Smooth muscle cell (in vitro differentiated cells): Measurements from ENCODE around the gene ADRA2B. TPM values are rescaled to one million over a fixed set of nuclear protein-coding genes. Genes with fewer than 3 reads are reported as not detected.
A peak's percentile ranks its signal among the peaks of the same experiment; 100 is the strongest.
"Not testable (repeated sequence)": the region's sequence is repeated elsewhere in the genome, so short reads cannot be mapped to it uniquely, and the experiment has no call there.

ENCODE experiments used
- DNase-seq: peaks from one replicate; lab custom pipeline; 2025; ENCODE audit not compliant: unreplicated experiment; lab: John Stamatoyannopoulos, UW
- H2AFZ ChIP-seq: fragments of 200-600 bp; sonication (generic); 2 replicates; pipeline ENCODE4 v1.6.0; 2016; ENCODE audit warnings: antibody characterized with exemption, low read depth, mild to moderate bottlenecking
- H3F3A ChIP-seq: fragments of 200-600 bp; sonication (generic); 2 replicates; pipeline ENCODE4 v1.6.0; 2017; ENCODE audit warnings: antibody characterized with exemption, low read depth
- H3K27ac ChIP-seq: fragments of 200-600 bp; sonication (generic); 2 replicates; pipeline ENCODE4 v1.5.1; 2016; ENCODE audit warnings: low read depth, mild to moderate bottlenecking
- H3K27me3 ChIP-seq: fragments of 200-600 bp; sonication (generic); 2 replicates; pipeline ENCODE4 v1.6.1; 2016; ENCODE audit warnings: low read depth, mild to moderate bottlenecking
- H3K36me3 ChIP-seq: fragments of 200-600 bp; sonication (generic); 2 replicates; pipeline ENCODE4 v1.5.1; 2016; ENCODE audit warnings: low read depth
- H3K4me1 ChIP-seq: fragments of 200-600 bp; sonication (generic); 2 replicates; pipeline ENCODE4 v1.5.1; 2016; ENCODE audit warnings: low read depth
- H3K4me2 ChIP-seq: fragments of 200-600 bp; sonication (generic); 2 replicates; pipeline ENCODE4 v1.6.0; 2016; ENCODE audit warnings: mild to moderate bottlenecking
- H3K4me3 ChIP-seq: fragments of 200-600 bp; sonication (generic); 2 replicates; pipeline ENCODE4 v1.5.1; 2016; ENCODE audit warnings: mild to moderate bottlenecking
- H3K79me2 ChIP-seq: fragments of 200-600 bp; sonication (generic); 2 replicates; pipeline ENCODE4 v1.6.0; 2016; ENCODE audit warnings: low read depth, mild to moderate bottlenecking
- H3K9ac ChIP-seq: fragments of 200-600 bp; sonication (generic); 2 replicates; pipeline ENCODE4 v1.6.0; 2016; ENCODE audit warnings: low read depth
- H3K9me3 ChIP-seq: fragments of 200-600 bp; sonication (generic); replicated peaks from 2 replicates; pipeline ENCODE4 v1.5.1; 2016; ENCODE audit warnings: low read depth
- H4K20me1 ChIP-seq: fragments of 200-600 bp; sonication (generic); 2 replicates; pipeline ENCODE4 v1.6.0; 2016; ENCODE audit warnings: low read depth
- whole genome bisulfite sequencing: methylation state at CpG from one replicate; pipeline ENCODE4 v1.1.7; 2016; ENCODE audit warnings: low lambda C conversion rate; 5-methylcytosine and 5-hydroxymethylcytosine counted together
- polyA plus RNA-seq: library from polyadenylated mRNA; unstranded; fragments of >200 nt; fragmentation: Nextera tagmentation; extraction: Ambion mirVana; gene quantifications from 2 replicates; pipeline ENCODE4 v1.2.1, GENCODE V29; 2016
- total RNA-seq: library from RNA; depleted of rRNA; stranded (reverse); fragments of >200 nt; gene quantifications from 2 replicates; pipeline ENCODE4 v1.2.3, GENCODE V29; 2014
- TF ChIP-seq, protein P1 (sequence below): fragments of 200-600 bp; sonication (generic); IDR thresholded peaks from 2 replicates; pipeline ENCODE4 v1.5.1; 2017; ENCODE audit warnings: borderline replicate concordance, mild to moderate bottlenecking, antibody characterized with exemption; ENCODE audit not compliant: insufficient read depth, poor library complexity, severe bottlenecking

ADRA2B gene
- total and polyA plus RNA-seq, 2 experiments from 2014 or later, result 0.06 to 1.2 TPM

DNA sequence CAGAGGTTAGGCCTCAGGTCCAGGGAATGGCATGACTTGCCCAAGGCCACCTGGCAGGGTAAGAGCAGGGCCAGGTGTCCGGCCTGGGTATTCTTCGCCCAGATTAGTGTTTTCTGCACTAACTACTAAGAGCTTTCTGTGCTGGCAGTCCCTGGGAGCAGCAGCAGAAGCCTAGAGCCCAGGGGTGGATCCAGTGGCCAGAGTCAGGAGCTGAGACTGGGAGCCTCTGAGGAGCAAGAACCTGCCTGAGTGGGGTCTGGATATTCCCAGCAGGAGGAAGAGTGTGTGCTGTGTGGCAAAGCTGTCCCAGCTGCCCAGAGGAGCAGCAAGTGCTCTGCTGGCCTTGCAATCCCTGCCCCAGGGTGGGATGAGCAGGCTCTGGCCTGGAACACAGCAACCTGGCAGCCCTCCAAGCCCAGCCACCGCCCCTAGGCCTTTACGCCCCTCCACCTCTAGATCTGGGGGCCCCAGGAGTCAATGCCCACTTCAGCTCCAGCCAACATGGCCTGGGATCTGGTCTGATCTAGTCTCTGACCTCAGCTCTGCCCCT lies 50.9 kb downstream of the ADRA2B start:
- H3K4me3 ChIP-seq, result no peak overlapping the region
- H2AFZ ChIP-seq, result no peak overlapping the region
- no peaks in the 10 kb centered on the region for H3K36me3 ChIP-seq
- H3K27me3 ChIP-seq, result no peaks in the 10 kb centered on the region
- no peak overlapping the region for H3K4me2 ChIP-seq
- no peaks in the 10 kb centered on the region for H3F3A ChIP-seq
- TF ChIP-seq, protein P1, sequence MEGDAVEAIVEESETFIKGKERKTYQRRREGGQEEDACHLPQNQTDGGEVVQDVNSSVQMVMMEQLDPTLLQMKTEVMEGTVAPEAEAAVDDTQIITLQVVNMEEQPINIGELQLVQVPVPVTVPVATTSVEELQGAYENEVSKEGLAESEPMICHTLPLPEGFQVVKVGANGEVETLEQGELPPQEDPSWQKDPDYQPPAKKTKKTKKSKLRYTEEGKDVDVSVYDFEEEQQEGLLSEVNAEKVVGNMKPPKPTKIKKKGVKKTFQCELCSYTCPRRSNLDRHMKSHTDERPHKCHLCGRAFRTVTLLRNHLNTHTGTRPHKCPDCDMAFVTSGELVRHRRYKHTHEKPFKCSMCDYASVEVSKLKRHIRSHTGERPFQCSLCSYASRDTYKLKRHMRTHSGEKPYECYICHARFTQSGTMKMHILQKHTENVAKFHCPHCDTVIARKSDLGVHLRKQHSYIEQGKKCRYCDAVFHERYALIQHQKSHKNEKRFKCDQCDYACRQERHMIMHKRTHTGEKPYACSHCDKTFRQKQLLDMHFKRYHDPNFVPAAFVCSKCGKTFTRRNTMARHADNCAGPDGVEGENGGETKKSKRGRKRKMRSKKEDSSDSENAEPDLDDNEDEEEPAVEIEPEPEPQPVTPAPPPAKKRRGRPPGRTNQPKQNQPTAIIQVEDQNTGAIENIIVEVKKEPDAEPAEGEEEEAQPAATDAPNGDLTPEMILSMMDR, result no peak
- H4K20me1 ChIP-seq, result no peaks in the 10 kb centered on the region
- H3K79me2 ChIP-seq, result no peaks in the 10 kb centered on the region
- H3K9ac ChIP-seq, result no peak overlapping the region
- 88% methylated on average over 4 of the region's 4 CpGs for WGBS
- no peaks in the 10 kb centered on the region for H3K9me3 ChIP-seq
- no peak for DNase-seq
- H3K4me1 ChIP-seq, result no peaks in the 10 kb centered on the region
- H3K27ac ChIP-seq, result no peak overlapping the region

DNA sequence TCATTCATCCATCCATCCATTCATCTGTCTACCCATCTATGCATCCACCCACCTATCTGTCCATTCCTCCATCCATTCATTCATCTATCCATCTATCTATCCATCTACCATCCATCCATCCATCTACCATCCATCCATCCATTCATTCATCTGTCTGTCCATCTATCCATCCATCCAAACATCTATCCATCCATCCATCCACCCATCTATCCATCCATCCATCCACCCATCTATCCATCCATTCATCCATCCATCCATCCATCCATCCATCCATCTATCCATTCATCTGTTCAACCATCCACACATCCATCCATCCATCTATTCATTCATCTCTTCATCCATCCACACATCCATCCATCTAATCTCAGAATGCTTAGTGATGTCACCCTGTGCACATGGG lies 51.6 kb downstream of the ADRA2B start:
- not testable (repeated sequence) for DNase-seq, H3K9ac ChIP-seq

DNA sequence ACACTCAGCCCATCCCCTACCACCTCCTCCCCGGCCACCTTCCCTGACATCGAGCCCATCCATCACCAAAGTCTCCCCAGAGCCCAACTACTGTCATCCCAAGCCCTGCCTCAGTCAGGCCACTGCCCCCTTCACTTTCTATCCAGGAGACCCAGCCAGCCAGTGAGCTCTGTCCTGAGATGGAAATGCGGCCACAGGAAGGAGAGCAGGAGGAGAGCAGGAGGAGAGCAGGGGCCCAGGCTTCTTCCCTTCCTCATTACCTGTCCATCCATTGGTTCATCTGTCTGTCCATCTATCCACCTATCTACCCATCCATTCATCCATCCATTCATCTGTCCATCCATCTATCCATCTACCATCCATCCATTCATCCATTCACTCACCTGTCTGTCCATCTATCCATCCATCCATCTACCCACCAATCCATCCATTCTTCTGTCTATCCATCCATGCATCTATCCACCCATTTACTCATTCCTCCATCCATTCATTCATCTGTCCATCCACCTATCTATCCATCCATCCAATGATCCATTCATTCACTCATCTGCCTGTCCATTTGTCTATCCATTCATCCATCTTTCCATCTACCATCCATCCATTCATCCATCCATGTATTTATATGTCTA lies 52.2 kb downstream of the ADRA2B start:
- not testable (repeated sequence) for H2AFZ ChIP-seq, H3K79me2 ChIP-seq, H4K20me1 ChIP-seq, H3K27ac ChIP-seq, H3K4me3 ChIP-seq, H3K36me3 ChIP-seq, H3K9ac ChIP-seq, H3F3A ChIP-seq, H3K9me3 ChIP-seq, H3K4me2 ChIP-seq, H3K4me1 ChIP-seq, DNase-seq, H3K27me3 ChIP-seq
- WGBS, result 88% methylated on average over 2 of the region's 3 CpGs

More for the DNA sequence above, 51.6 kb downstream of the ADRA2B start:
- H4K20me1 ChIP-seq, H2AFZ ChIP-seq, H3K4me2 ChIP-seq, H3F3A ChIP-seq, H3K4me1 ChIP-seq, H3K27me3 ChIP-seq, H3K79me2 ChIP-seq, H3K9me3 ChIP-seq, H3K36me3 ChIP-seq, H3K4me3 ChIP-seq, H3K27ac ChIP-seq: not testable (repeated sequence)

DNA sequence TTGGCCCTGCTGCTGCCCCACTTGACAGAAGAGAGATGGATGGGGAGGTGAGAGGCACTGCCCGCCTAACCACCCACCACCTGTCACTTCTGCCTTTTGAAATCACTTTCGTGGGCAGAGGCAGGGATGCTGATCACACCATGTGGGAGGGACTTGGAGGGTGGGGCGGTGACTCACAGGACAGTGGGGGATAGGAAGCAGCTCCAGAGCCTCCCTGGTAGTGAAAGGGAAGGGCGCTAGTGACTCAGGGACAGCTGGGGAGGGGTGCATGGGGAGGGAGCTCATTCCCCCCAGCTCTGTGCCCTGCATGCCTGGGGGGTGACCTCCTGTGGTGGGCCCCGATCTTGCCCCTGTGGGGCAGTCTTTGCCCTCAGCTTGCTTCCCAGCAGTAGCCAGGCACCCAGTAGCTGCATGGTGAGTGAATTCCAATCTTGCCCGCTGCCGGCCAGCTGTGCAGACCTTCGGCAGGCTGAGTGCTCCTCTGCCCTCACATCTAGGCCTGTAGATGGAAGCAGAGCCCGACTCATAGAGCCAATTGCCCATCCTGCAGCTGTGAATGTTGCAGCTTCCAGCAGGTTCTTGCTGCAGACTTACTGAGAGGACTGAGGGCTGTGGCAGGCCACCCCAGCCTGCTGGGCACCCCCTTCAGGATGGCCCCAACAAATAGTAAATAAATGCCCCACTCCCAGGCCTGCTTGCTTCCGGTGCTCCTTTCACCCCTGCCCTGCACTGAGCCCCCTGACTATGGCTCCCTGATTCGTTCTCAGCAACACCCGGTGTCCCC lies 53.1 kb downstream of the ADRA2B start:
- not testable (repeated sequence) for H3K4me1 ChIP-seq, H3K4me3 ChIP-seq, H3K36me3 ChIP-seq, H4K20me1 ChIP-seq, H3K9me3 ChIP-seq, H3F3A ChIP-seq, H3K79me2 ChIP-seq, H3K4me2 ChIP-seq, DNase-seq, H2AFZ ChIP-seq, H3K27ac ChIP-seq, H3K27me3 ChIP-seq, H3K9ac ChIP-seq
- WGBS, result 45% methylated on average over 12 of the region's 12 CpGs
- TF ChIP-seq, protein P1, result peak; percentile 15

Other genes with a start within 250 kb of the ADRA2B start
- 43.1 and 51.6 TPM in 2 replicates for gene ANKRD36C, start 124.7 kb downstream of the ADRA2B start, total RNA-seq
- 17.8 and 25.1 TPM in 2 replicates for gene ANKRD36C, start 124.7 kb downstream of the ADRA2B start, polyA plus RNA-seq
- gene GPAT2, start 81.7 kb downstream of the ADRA2B start, total RNA-seq, result not detected in 2 replicates
- gene GPAT2, start 81.7 kb downstream of the ADRA2B start, polyA plus RNA-seq, result 0.29 and 0.32 TPM in 2 replicates
- gene ASTL, start 21.9 kb upstream of the ADRA2B start, total RNA-seq, result 0.40 TPM in 1 of 2 replicates, not detected in the other
- gene ASTL, start 21.9 kb upstream of the ADRA2B start, polyA plus RNA-seq, result 0.50 TPM in 1 of 2 replicates, not detected in the other
- gene DUSP2, start 28.9 kb upstream of the ADRA2B start, total RNA-seq, result 48.7 and 55.3 TPM in 2 replicates
- gene DUSP2, start 28.9 kb upstream of the ADRA2B start, polyA plus RNA-seq, result 89.3 and 111 TPM in 2 replicates
- gene STARD7, start 92.3 kb upstream of the ADRA2B start, total RNA-seq, result 62.3 and 65.8 TPM in 2 replicates
- 51.0 and 64.4 TPM in 2 replicates for gene STARD7, start 92.3 kb upstream of the ADRA2B start, polyA plus RNA-seq
- 18.7 and 21.9 TPM in 2 replicates for gene TMEM127, start 149.4 kb upstream of the ADRA2B start, total RNA-seq
- gene TMEM127, start 149.4 kb upstream of the ADRA2B start, polyA plus RNA-seq, result 20.5 and 31.8 TPM in 2 replicates
- gene CIAO1, start 149.7 kb upstream of the ADRA2B start, total RNA-seq, result 48.6 and 59.8 TPM in 2 replicates
- 56.2 and 56.4 TPM in 2 replicates for gene CIAO1, start 149.7 kb upstream of the ADRA2B start, polyA plus RNA-seq
- gene SNRNP200, start 189.0 kb upstream of the ADRA2B start, total RNA-seq, result 49.1 and 49.5 TPM in 2 replicates
- gene SNRNP200, start 189.0 kb upstream of the ADRA2B start, polyA plus RNA-seq, result 54.1 and 57.6 TPM in 2 replicates
- 3.3 and 3.5 TPM in 2 replicates for gene ITPRIPL1, start 208.7 kb upstream of the ADRA2B start, total RNA-seq
- gene ITPRIPL1, start 208.7 kb upstream of the ADRA2B start, polyA plus RNA-seq, result 4.3 and 6.0 TPM in 2 replicates
- gene NCAPH, start 219.2 kb upstream of the ADRA2B start, total RNA-seq, result 4.5 and 6.2 TPM in 2 replicates
- gene NCAPH, start 219.2 kb upstream of the ADRA2B start, polyA plus RNA-seq, result 4.8 and 6.0 TPM in 2 replicates